Fibroblast of lung (primary cell): ENCODE data around the gene PACS2. TPM values are rescaled to one million over a fixed set of nuclear protein-coding genes. Genes with fewer than 3 reads are reported as not detected.

Source experiments
- DNase-seq, 2 donors: peaks; one replicate each; pipeline versions ENCODE4 v3.0.0 to v3.0.0-alpha.2; 2010; ENCODE audit warnings: low read depth in 2 of 2
- H2AFZ ChIP-seq: 2 replicates; pipeline ENCODE4 v1.5.1; 2012; ENCODE audit warnings: low read length, control low read depth, inconsistent platforms
- H3K27ac ChIP-seq: 2 replicates; pipeline ENCODE4 v1.5.1; 2011; ENCODE audit warnings: low read length, control low read depth; ENCODE audit not compliant: insufficient read depth
- H3K27me3 ChIP-seq: 2 replicates; pipeline ENCODE4 v1.5.1; 2011; ENCODE audit warnings: mild to moderate bottlenecking, low read length; ENCODE audit not compliant: control insufficient read depth, insufficient read depth
- H3K36me3 ChIP-seq: 2 replicates; pipeline ENCODE4 v1.5.1; 2011; ENCODE audit warnings: low read length; ENCODE audit not compliant: control insufficient read depth, insufficient read depth
- H3K4me1 ChIP-seq: 2 replicates; pipeline ENCODE4 v1.5.1; 2011; ENCODE audit warnings: low read length; ENCODE audit not compliant: control insufficient read depth, insufficient read depth; ENCODE audit errors: extremely low read depth
- H3K4me2 ChIP-seq: 2 replicates; pipeline ENCODE4 v1.5.1; 2011; ENCODE audit warnings: low read length, control low read depth; ENCODE audit not compliant: insufficient read depth; ENCODE audit errors: extremely low read depth
- H3K4me3 ChIP-seq, 4 experiments: fragments of 200-600 bp in 1 of 4; sonication (generic) in 1 of 4; replicated peaks in 1 of 4; 2 replicates each; pipeline ENCODE4 v1.5.1; 2011 to 2016; ENCODE audit warnings: low read length in 4 of 4, low read depth in 3 of 4, mild to moderate bottlenecking in 3 of 4, control low read depth in 2 of 4, inconsistent platforms in 1 of 4, mixed read lengths in 1 of 4; ENCODE audit not compliant: insufficient read depth in 1 of 4; ENCODE audit errors: control extremely low read depth in 1 of 4
- H3K79me2 ChIP-seq: 2 replicates; pipeline ENCODE4 v1.5.1; 2012; ENCODE audit warnings: mild to moderate bottlenecking, low read length, inconsistent platforms; ENCODE audit not compliant: control insufficient read depth, insufficient read depth
- H3K9ac ChIP-seq: 2 replicates; pipeline ENCODE4 v1.5.1; 2011; ENCODE audit warnings: mild to moderate bottlenecking, low read length, control low read depth; ENCODE audit not compliant: insufficient read depth
- H3K9me3 ChIP-seq: 2 replicates; pipeline ENCODE4 v1.5.1; 2012; ENCODE audit warnings: low read depth, low read length; ENCODE audit not compliant: control insufficient read depth, insufficient read depth
- H4K20me1 ChIP-seq: 2 replicates; pipeline ENCODE4 v1.5.1; 2011; ENCODE audit warnings: low read length; ENCODE audit not compliant: control insufficient read depth, insufficient read depth; ENCODE audit errors: extremely low read depth
- EZH2 ChIP-seq: IDR thresholded peaks from 2 replicates; pipeline ENCODE4 v1.5.1; 2012; ENCODE audit warnings: low read length, control low read depth, mild to moderate bottlenecking; ENCODE audit errors: missing control alignments
- polyA plus RNA-seq, 2 donors: library from polyadenylated mRNA; depleted of rRNA in 1 of 2; stranded (reverse) in 1 of 2; unstranded in 1 of 2; fragments of >200 nt; gene quantifications; 2 replicates each; pipeline ENCODE4 v1.2.1, GENCODE V29; 2011 to 2012; ENCODE audit warnings: missing spikeins in 1 of 2
- total RNA-seq: library from RNA; depleted of rRNA; stranded (reverse); fragments of >200 nt; gene quantifications from 2 replicates; pipeline ENCODE4 v1.2.1, GENCODE V29; 2014
- TF ChIP-seq, protein P1 (sequence below), 2 donors: IDR thresholded peaks in 1 of 2; conservative IDR thresholded peaks in 1 of 2; 1 replicate in 1 of 2; 2 replicates in 1 of 2; pipeline ENCODE4 v1.5.1; 2011 to 2012; ENCODE audit warnings: low read length in 2 of 2, control low read depth in 1 of 2, inconsistent platforms in 1 of 2, low read depth in 1 of 2, mild to moderate bottlenecking in 1 of 2

The PACS2 gene
- total and polyA plus RNA-seq, 2 donors (not counting 1 experiment from before 2014, with no cell fraction given) = 20.3 to 52.5 TPM

DNA sequence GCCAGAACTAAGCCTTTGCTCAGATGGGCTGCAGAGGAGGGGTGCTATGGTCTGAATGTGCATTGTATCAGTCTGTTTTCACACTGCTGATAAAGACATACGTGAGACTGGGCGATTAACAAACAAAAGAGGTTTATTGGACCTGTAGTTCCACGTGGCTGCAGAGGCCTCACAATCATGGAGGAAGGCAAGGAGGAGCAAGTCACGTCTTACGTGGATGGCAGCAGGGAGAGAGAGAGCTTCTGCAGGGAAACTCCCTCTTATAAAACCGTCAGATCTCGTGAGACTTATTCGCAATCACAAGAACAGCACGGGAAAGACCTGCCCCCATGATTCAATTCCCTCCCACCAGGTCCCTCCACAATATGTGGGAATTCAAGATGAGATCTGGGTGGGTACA, 10.0 kb upstream of the PACS2 start:
- H3K4me2 ChIP-seq = no peak overlapping the region
- H3K27me3 ChIP-seq = no peaks in the 10 kb centered on the region
- H3K4me3 ChIP-seq = no peak overlapping the region
- H3K9me3 ChIP-seq = no peaks in the 10 kb centered on the region
- H3K79me2 ChIP-seq = peaks cover 4% of the 10 kb centered on the region
- no peak overlapping the region for H3K9ac ChIP-seq
- no peaks in the 10 kb centered on the region for H3K4me1 ChIP-seq
- no peak for DNase-seq
- H3K36me3 ChIP-seq = no peaks in the 10 kb centered on the region
- H2AFZ ChIP-seq = no peak overlapping the region
- no peak overlapping the region for H3K27ac ChIP-seq
- no peak for TF ChIP-seq EZH2
- TF ChIP-seq, protein P1, sequence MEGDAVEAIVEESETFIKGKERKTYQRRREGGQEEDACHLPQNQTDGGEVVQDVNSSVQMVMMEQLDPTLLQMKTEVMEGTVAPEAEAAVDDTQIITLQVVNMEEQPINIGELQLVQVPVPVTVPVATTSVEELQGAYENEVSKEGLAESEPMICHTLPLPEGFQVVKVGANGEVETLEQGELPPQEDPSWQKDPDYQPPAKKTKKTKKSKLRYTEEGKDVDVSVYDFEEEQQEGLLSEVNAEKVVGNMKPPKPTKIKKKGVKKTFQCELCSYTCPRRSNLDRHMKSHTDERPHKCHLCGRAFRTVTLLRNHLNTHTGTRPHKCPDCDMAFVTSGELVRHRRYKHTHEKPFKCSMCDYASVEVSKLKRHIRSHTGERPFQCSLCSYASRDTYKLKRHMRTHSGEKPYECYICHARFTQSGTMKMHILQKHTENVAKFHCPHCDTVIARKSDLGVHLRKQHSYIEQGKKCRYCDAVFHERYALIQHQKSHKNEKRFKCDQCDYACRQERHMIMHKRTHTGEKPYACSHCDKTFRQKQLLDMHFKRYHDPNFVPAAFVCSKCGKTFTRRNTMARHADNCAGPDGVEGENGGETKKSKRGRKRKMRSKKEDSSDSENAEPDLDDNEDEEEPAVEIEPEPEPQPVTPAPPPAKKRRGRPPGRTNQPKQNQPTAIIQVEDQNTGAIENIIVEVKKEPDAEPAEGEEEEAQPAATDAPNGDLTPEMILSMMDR (conservative IDR thresholded peaks at IDR 0.05 in 1 of 2, IDR thresholded peaks at IDR 0.05 in 1 of 2; ENCODE audit: low read depth in 1 of 2, low read length in 2 of 2) = no peak
- H4K20me1 ChIP-seq = no peaks in the 10 kb centered on the region

DNA sequence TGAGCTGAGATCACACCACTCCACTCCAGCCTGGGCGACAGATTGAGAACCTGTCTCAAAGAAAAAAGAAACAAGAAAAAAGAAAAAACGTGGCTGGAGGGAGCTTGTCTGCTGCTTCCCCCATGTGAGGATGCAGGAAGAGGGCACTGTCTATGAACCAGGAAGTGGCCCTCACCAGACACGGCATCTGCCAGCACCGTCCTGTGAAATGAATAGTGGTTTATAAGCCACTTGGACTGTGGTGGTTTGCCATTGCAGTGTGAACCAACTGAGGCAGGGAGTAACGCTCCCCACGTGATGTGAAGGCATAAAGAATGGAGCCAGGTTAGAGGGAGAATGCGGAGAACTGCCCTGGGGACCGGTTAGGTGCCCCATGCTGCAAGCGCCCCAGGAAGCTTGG, 9.2 kb upstream of the PACS2 start:
- Histone ChIP-seq H3K27me3 (no peaks in the 10 kb centered on the region), H4K20me1 (no peaks in the 10 kb centered on the region), H3K9me3 (no peaks in the 10 kb centered on the region), H3K4me3 (no peak overlapping the region), H3K9ac (no peak overlapping the region), H3K79me2 (no peaks in the 10 kb centered on the region), H3K4me1 (no peaks in the 10 kb centered on the region), H3K4me2 (no peak overlapping the region), H3K36me3 (no peaks in the 10 kb centered on the region), H2AFZ (no peak overlapping the region), H3K27ac (no peak overlapping the region)
- no peak for TF ChIP-seq EZH2
- TF ChIP-seq, protein P1 (conservative IDR thresholded peaks at IDR 0.05 in 1 of 2, IDR thresholded peaks at IDR 0.05 in 1 of 2; ENCODE audit: low read depth in 1 of 2, low read length in 2 of 2) = no peak
- DNase-seq = no peak

DNA sequence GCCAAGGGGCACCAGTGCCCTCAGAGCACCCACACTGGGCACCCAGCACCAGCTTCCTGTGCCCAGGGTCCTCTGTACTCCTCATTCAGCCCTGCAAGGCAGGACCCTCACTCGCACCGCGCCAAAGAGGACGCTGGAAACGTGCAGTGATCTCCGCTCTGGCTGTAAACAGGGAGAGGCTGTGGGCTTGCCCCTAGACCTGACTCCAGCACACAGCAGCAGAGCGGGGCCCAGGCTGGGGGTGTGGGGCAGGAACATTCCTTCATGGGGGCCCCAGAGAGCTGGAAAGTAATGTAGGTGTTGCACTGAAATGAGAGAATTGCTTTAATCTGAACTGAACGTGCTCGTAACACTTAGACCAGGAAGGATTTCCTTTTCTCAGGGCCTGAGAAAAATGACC, 8.8 kb upstream of the PACS2 start:
- Histone ChIP-seq H3K79me2 (no peaks in the 10 kb centered on the region), H3K4me2 (no peak overlapping the region), H3K9me3 (no peaks in the 10 kb centered on the region), H3K36me3 (no peaks in the 10 kb centered on the region), H3K27ac (no peak overlapping the region), H3K4me1 (no peaks in the 10 kb centered on the region), H4K20me1 (no peaks in the 10 kb centered on the region), H3K27me3 (no peaks in the 10 kb centered on the region), H3K9ac (no peak overlapping the region), H2AFZ (no peak overlapping the region), H3K4me3 (no peak overlapping the region)
- no peak for DNase-seq
- TF ChIP-seq, protein P1 (conservative IDR thresholded peaks at IDR 0.05 in 1 of 2, IDR thresholded peaks at IDR 0.05 in 1 of 2; ENCODE audit: low read depth in 1 of 2, low read length in 2 of 2) = no peak
- TF ChIP-seq EZH2 = no peak
